ENCODE data around the gene FUT7. TPM values are rescaled to one million over a fixed set of nuclear protein-coding genes. Genes with fewer than 3 reads are reported as not detected.

FUT7 gene
- total RNA-seq, 1 experiment from 2014 or later = not detected

DNA sequence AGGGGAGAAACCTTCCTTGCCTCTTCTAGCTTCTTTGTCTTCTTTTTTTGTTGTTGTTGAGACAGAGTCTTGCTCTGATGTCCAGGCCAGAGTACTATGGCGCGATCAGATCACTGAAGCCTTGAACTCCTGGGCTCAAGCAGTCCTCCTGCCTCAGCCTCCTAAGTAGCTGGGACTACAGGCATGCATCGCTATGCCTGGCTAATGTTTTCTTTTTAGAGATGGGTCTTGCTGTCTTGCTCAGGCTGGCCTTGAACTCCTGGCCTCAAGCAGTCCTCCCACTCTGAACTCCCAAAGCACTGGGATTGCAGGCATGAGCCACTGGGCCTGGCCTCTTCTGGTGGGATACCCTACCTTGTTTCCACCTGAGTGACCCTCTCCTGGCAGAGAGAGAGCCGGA, 43.0 kb downstream of the FUT7 start:
- Histone ChIP-seq H3K9me3 (ENCODE audit: low read depth, low read length, poor library complexity, severe bottlenecking) (no peaks in the 10 kb centered on the region), H3K4me1 (ENCODE audit: insufficient read depth, low read length, poor library complexity, severe bottlenecking) (peaks cover 11% of the 10 kb centered on the region), H3K27ac (ENCODE audit: low read depth, low read length, poor library complexity, severe bottlenecking) (no peak overlapping the region), H3K36me3 (ENCODE audit: insufficient read depth, low read length, poor library complexity, severe bottlenecking) (peaks cover 6% of the 10 kb centered on the region), H3K4me3 (ENCODE audit: low read depth, low read length, poor library complexity, severe bottlenecking) (no peak overlapping the region), H3K27me3 (replicated peaks; ENCODE audit: insufficient read depth, low read depth, low read length, poor library complexity) (no peaks in the 10 kb centered on the region)
- CTCF ChIA-PET = no interaction called here
- TF ChIP-seq, protein P1, sequence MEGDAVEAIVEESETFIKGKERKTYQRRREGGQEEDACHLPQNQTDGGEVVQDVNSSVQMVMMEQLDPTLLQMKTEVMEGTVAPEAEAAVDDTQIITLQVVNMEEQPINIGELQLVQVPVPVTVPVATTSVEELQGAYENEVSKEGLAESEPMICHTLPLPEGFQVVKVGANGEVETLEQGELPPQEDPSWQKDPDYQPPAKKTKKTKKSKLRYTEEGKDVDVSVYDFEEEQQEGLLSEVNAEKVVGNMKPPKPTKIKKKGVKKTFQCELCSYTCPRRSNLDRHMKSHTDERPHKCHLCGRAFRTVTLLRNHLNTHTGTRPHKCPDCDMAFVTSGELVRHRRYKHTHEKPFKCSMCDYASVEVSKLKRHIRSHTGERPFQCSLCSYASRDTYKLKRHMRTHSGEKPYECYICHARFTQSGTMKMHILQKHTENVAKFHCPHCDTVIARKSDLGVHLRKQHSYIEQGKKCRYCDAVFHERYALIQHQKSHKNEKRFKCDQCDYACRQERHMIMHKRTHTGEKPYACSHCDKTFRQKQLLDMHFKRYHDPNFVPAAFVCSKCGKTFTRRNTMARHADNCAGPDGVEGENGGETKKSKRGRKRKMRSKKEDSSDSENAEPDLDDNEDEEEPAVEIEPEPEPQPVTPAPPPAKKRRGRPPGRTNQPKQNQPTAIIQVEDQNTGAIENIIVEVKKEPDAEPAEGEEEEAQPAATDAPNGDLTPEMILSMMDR (conservative IDR thresholded peaks at IDR 0.05; ENCODE audit: low read depth, low read length) = no peak
- TF ChIP-seq EZH2 (IDR thresholded peaks at IDR 0.05; ENCODE audit: borderline replicate concordance, low read depth, low read length, poor library complexity, severe bottlenecking) = no peak
- POLR2A ChIA-PET (ENCODE audit: low non-redundant PET) = no interaction called here
- intact Hi-C loops (cut with micrococcal nuclease; ENCODE audit: unreplicated experiment) = no loop called here
- DNase-seq (ENCODE audit: low spot score) = no peak
- no TSS peak for BruUV-seq (replicated peaks)

GRCh38 chr9:136985853-136986252, 46.0 kb downstream of the FUT7 start:
- no peaks in the 10 kb centered on the region for H3K36me3 ChIP-seq (ENCODE audit: insufficient read depth, low read length, poor library complexity, severe bottlenecking)
- ChIA-PET POLR2A (ENCODE audit: low non-redundant PET) (no interaction called here), CTCF (no interaction called here)
- TF ChIP-seq, protein P1 (conservative IDR thresholded peaks at IDR 0.05; ENCODE audit: low read depth, low read length) = no peak
- no peak for TF ChIP-seq EZH2 (IDR thresholded peaks at IDR 0.05; ENCODE audit: borderline replicate concordance, low read depth, low read length, poor library complexity, severe bottlenecking)
- no peak for DNase-seq (ENCODE audit: low spot score)
- no peak overlapping the region for H3K27ac ChIP-seq (ENCODE audit: low read depth, low read length, poor library complexity, severe bottlenecking)
- no peak overlapping the region for H3K4me3 ChIP-seq (ENCODE audit: low read depth, low read length, poor library complexity, severe bottlenecking)
- intact Hi-C loops (cut with micrococcal nuclease; ENCODE audit: unreplicated experiment) = no loop called here
- no TSS peak for BruUV-seq (replicated peaks)
- no peaks in the 10 kb centered on the region for H3K4me1 ChIP-seq (ENCODE audit: insufficient read depth, low read length, poor library complexity, severe bottlenecking)
- no peaks in the 10 kb centered on the region for H3K9me3 ChIP-seq (ENCODE audit: low read depth, low read length, poor library complexity, severe bottlenecking)
- no peaks in the 10 kb centered on the region for H3K27me3 ChIP-seq (replicated peaks; ENCODE audit: insufficient read depth, low read depth, low read length, poor library complexity)

GRCh38 chr9:136985027-136985602, 46.8 kb downstream of the FUT7 start:
- Histone ChIP-seq H3K27me3 (replicated peaks; ENCODE audit: insufficient read depth, low read depth, low read length, poor library complexity) (no peaks in the 10 kb centered on the region), H3K4me1 (ENCODE audit: insufficient read depth, low read length, poor library complexity, severe bottlenecking) (no peaks in the 10 kb centered on the region), H3K36me3 (ENCODE audit: insufficient read depth, low read length, poor library complexity, severe bottlenecking) (no peaks in the 10 kb centered on the region), H3K9me3 (ENCODE audit: low read depth, low read length, poor library complexity, severe bottlenecking) (no peaks in the 10 kb centered on the region), H3K4me3 (ENCODE audit: low read depth, low read length, poor library complexity, severe bottlenecking) (no peak overlapping the region), H3K27ac (ENCODE audit: low read depth, low read length, poor library complexity, severe bottlenecking) (no peak overlapping the region)
- CTCF ChIA-PET = no interaction called here
- POLR2A ChIA-PET (ENCODE audit: low non-redundant PET) = no interaction called here
- TF ChIP-seq, protein P1 (conservative IDR thresholded peaks at IDR 0.05; ENCODE audit: low read depth, low read length) = no peak
- TF ChIP-seq EZH2 (IDR thresholded peaks at IDR 0.05; ENCODE audit: borderline replicate concordance, low read depth, low read length, poor library complexity, severe bottlenecking) = no peak
- intact Hi-C loops (cut with micrococcal nuclease; ENCODE audit: unreplicated experiment) = no loop called here
- DNase-seq (ENCODE audit: low spot score) = no peak
- BruUV-seq (replicated peaks) = no TSS peak
